Hematopoietic multipotent progenitor cell treated with erythropoietin and hydrocortisone succinate and interleukin-3 and kit ligand, for 6 days (in vitro differentiated cells): Measurements from ENCODE around the gene PDLIM5.

Experiments used
- DNase-seq: peaks from one replicate; pipeline ENCODE4 v3.0.0-alpha.2; 2015

PDLIM5 gene

DNA sequence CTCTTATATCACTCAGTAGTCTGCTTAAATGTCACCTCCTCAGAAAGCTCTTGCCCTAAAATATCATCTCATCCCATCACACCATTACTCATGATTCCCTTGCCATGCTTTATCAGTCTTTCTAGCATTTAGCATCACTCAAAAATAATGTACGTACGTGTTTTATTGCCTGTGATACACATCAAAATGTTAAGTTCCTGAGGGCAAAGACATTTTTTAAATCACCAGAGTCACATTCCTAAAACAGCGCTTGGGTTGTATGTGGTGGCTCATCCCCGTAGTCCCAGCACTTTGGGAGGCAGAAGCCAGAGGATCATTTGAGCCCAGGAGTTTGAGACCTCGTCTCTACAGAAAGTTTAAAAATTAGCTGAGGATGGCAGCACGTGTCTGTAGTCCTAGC is 21.3 kb upstream of the PDLIM5 start:
- no peak for DNase-seq

DNA sequence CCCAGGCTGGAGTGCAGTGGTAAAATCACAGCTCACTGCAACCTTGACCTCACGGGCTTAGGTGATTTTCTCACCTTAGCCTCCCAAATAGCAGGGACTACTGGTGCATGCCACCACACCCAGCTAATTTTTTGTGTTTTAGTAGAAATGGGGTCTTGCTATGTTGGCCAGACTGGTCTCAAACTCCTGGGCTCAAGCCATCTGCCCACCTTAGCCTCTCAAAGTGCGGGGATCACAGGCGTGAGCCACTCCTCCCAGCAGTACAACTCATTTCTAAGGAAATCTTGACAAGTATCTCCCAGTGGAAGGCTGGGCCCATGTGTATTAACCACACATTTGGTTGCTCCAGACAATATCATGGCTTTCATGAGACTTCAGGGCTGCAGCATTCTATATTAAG is 20.4 kb upstream of the PDLIM5 start:
- DNase-seq = no peak

DNA sequence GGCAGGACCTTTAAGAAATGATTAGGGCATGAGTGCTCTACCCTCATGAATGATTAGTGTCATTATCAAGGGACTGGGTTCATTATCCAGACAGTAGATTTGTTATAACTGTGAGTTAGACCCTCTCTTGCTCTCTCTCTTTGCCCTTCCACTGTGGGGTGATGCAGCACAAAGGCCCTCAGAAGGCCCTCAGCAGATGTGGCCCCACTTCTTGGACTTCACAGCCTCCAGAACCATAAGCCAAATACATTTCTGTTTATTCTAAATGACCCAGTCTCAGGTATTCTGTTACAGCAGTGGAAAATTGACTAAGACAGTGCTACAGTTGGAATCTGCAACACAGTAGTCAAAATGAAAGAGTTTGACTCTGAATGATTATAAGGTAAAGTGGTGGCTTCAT is 17.2 kb upstream of the PDLIM5 start:
- DNase-seq = no peak

DNA sequence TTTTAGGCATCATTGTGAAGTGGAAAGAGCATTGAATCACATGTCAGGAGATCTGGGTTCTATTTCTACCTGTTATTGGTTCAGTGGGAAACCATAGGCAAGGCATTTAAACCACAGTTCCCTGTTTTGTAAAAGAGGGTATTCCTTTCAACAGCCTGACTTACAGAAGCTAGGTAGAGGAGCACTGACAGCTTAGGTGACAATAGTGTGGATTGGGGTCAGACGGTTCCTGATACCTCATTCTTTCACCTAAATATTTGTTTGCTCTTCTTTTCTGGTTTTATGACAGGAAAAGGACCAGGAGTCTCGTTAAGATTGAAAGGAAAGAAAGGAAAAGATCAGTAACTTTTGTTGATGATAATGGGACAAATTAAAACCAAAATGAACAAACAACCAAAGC is 15.9 kb upstream of the PDLIM5 start:
- no peak for DNase-seq

DNA sequence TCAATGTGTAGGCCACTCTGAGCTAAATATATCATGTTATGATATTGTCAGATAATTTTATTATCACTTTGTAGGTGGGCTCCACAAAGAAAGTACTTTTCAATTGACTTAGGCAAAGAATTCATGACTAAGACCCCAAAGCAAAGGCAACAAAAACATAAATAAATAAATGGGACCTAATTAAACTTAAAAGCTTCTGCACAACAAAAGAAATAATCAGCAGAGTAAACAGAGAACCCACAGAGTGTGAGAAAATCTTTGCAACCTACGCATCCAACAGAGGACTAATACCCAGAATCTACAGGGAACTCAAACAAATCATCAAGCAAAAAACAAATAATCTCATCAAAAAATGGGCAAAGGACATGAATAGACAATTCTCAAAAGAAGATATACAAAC is 15.2 kb upstream of the PDLIM5 start:
- DNase-seq = no peak

DNA sequence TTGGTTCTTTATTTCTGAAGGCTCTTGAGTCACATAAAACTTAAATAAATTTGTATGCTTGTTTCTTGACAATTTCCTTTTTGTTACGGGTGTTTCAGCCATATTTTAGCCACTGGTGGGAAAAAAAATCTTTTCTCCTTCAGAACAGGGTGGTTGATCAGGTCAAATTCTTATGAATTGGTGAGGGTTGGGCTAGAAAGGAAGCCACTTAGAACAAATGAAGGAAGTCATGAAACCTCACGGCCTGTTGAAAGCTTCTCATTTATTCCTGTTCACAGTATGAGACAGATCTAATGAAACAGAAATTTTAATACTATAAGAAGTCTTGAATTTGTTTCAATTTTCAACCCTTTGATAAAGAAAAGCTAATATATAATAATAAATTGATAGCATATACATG is 12.1 kb upstream of the PDLIM5 start:
- no peak for DNase-seq

DNA sequence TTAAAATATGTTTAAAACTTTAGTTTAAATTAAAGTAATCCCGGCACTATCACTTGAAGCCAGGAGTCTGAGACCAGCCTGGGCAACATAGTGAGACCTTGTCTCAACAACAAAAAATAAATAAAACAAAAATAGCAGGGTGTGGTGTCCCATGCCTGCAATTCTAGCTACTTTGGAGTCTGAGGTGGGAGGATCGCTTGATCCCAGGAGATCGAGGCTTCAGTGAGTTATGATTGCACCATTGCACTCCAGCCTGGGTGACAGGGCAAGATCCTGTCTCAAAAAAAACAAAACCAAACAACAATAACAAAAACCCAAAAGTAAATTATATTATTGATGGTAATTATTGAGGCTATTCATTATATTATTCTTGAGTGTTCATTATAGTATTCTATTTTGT is 9.9 kb upstream of the PDLIM5 start:
- no peak for DNase-seq

DNA sequence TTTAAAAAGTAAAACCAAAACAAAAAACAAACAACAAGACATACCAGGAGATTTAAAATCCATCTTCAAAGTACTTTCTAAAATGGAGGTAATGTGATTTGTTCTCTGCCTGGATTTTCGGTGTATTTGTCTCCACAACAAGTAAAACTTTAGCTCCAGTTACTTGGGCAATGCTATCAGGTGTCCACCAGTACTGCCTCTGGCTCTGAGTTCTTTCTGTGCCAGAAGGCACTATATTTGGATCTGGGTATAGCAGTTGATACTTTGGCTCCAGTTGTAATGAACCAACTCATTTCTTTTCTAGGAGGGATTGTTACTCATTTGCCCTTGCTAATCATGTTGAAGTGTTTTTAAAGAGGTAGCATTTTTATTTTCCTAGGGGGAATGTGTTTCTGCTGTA is 9.5 kb upstream of the PDLIM5 start:
- DNase-seq = no peak

DNA sequence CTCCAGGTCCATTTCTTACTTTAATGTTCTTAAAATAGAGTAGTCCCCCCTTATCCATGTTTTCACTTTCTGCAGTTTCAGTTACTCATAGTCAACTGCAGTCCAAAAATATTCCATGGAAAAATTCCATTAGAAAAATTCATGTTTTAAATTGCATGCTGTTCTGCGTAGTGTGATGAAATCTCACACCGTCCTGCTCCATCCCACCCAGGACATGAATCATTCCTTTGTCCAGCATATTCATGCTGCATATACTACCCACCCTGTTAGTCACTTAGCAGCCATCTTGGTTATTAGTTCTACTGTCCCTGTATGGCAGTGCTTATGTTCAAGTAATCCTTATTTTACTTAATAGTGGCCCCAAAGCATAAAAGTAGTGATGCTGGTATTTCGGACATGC is 5.4 kb upstream of the PDLIM5 start:
- no peak for DNase-seq

DNA sequence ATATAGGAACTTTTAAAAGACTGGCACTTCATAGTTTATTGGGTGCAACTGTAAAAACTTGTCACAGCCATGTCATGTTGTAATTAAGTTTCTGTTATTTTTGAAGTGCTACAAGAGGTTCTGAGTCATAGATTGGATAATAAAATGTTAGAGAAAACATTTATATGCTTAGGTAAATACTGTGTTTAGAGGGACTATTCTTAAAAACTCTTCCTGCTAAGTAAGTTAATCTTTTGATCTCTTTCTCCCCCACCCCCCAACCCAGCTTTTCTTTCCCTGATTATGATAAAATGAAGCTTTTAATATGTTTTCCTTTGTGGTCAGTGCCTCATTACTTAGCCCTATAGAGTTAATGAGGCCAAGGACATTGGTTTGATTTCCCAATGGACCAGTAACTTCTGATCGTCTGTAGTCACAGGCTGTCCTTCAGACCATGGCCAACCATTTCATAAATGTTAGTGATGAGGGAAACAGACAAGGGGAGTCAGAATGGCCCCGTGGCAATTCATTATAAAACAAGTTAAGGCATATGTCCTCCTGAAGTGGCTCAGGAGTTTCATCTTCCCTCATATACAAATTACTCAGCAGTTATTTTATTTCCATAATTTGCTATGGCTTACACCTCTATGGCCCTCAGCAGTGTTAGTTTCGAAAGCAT is 3.9 kb upstream of the PDLIM5 start:
- DNase-seq = no peak

DNA sequence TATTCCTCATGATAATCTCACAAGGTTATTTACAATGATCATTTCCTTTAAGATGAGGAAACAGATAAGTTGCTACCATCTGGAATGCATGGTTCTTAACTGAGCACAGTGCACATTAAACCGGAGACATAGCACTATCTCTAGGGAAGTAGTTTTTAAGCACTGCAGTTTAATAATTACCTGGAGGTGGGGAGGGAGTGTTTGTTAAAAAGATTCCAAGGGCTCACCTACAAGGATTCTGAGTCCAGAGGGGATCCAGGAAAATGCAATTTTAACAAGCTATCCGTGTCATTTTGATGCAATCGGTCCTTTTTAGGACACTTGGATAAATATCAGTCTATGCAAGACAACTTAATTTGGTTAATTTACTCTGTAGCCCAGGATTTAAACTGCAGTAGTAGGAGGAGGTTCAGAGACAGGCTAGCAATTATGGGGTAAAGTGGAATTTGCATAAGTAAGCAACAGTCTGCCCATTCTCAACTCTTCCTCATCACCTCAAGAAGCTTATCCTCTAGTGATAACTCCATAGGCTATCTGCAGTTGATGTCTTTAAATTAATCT is 2.8 kb upstream of the PDLIM5 start:
- DNase-seq = no peak

DNA sequence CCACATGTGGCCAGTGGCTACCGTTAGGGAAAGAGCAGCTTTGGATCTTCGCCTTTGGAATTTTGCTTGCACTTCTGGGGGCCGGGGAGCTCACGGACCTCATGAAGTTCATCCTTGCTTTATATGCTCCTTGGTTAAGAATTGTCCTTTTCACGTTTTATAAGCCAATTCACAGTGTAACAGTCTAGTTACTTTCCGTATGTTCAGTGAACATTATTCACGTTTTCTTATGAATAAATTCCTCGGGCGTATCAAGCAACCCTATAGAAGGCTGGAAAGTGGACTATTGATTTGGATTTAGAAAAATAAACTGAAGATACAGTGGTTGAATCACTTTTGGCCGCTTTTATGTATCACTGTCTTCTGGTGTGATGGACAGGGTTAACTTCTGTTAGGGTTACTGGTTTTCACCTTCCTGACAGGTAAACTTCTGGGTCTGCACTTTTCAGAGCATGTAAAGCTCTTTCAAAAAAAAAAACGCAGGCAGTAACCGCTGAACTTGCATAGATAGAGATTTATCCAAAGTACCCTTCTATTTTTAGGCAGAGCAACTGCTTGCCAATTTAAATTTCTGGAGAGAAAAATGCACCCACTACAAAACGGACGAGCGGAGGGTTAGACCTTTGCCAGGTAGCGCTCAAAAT is 569 bp upstream of the PDLIM5 start:
- no peak for DNase-seq

DNA sequence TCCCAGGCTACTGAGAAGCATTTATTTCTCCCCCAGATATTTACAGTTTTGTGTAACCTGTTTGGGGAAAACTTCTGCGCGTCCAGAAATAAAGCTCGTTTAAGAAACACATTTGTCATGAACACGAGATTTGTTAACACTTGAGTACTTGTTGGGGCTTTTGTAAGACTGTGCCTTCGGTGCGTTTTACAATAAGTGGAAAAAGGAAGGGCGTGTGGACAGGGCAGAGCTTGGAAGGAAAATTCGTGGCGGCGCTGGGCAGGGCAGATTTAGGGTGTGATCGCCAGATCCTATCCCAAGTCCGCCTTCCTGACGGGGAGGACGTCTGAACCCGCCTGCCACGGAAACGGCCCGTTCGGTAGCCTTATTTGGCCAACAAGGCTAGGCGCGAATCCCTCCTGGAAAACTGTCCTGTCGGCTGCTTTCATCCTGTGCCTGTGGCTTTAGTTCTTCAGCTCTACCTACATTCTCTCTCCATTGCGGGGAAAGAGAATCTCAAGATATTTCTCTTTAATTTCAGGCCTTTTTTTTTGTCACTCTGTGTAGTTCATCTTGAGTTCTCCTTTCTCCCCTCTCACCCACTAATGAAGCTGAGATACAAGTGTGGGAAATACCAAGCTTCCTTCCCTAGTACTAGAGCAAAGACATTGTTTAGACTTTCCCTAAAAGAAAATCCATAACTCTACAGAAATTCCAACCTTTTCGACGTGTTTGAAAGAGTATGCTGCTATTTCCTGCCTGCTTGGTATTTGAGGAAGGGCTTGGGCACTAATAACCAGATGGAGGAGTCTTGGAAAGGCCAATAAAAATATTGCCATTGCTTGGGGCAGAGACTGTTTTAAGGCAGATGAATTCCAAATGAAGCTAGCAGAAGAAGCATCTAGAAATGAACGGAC is 982 bp downstream of the PDLIM5 start:
- DNase-seq = peak; percentile 70

DNA sequence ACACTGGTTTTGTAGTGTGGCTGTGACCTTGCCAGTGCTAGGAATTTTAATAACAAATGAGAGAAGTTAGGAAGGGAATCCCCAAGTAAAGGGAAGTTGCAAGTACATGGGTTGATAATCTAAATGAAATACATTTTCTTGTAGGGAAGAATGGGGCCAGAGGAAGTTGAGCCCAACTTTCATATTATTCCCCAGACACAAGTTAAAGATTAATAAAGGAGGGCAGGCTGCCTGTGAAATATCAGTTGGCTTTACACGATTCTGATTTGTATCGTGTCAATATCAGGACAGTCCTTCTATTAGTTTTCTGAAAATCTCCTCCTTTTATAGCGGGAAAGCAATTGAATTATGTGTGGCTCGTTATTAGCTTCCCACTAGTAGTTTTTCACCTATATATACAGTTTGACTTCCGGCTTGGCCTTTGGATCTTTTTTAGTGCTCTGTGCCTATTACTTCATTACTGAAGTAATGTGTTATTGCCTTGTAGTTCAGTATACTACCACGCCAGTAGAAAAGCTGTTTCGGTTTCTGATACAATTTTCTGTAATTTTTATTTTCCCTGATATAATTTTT is 1.7 kb downstream of the PDLIM5 start:
- DNase-seq = no peak

DNA sequence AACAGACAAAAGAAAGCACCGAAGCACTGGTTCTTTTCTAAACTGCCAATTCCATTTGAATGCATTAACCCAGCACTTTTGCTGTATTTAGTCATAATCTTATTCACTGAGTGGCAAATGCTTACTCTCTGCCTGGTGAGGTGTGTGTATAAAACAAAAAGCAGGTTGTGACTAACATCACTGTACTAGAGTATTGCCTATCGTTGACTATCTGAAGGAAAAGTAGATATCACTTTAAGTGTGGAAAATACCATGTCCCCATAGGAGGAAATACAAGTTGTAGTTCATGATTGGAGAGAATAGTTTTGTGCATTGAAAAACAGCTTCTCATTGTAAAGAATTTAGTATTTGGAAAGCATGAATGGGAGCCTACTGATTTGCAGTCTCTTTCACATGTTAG is 2.7 kb downstream of the PDLIM5 start:
- no peak for DNase-seq

DNA sequence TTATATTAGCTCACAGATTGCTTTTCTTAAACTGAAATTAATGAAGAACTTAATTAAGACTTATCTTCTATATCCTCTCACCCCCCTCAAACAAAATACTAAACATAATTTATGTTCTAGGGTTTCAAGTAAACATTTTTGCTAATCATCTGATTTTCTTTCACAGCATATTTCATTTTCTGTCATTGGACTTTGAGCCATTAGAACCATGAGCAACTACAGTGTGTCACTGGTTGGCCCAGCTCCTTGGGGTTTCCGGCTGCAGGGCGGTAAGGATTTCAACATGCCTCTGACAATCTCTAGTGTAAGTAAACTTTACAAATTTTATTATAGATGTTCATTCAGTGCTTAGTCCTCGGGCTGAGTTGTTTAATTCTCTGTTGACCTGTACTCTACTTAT is 3.3 kb downstream of the PDLIM5 start:
- no peak for DNase-seq

DNA sequence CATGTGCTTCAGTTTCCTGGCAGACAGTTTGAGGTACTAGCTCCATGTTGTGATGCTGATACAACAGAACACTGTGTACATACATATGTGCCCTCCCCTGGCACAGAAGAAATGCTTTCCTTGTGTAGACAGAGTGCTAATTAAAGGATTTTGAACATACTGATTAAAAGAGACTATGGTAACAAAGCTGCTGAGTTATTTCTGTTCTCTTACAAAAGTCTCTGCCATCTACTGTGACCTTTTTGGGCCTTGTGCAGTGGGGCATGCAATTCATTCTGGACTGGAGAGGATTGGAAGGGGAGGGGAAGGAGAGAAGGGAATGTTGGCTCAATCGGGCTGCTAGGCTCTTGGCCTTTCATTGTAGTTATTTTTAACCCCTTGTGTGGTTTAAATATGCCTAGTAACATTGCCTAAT is 6.0 kb downstream of the PDLIM5 start:
- DNase-seq = no peak

DNA sequence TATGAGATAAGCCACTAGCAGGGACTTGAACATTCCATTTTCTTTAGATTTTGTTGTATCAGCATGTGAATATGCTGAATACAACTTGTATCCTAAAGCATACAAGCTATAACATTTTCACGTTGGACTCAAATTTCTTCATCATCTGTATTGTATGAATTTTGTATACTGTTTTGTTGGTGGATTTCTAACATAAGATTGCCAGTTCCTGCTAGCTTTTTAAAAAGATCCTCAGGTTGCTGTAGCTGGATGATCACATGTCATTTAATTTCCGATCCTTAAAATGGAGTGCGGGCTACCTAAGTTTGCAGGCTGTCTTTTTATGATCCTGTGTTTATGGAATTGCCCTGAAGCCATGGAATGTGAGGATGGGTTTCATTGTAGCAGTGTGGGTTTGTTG is 6.9 kb downstream of the PDLIM5 start:
- DNase-seq = no peak

DNA sequence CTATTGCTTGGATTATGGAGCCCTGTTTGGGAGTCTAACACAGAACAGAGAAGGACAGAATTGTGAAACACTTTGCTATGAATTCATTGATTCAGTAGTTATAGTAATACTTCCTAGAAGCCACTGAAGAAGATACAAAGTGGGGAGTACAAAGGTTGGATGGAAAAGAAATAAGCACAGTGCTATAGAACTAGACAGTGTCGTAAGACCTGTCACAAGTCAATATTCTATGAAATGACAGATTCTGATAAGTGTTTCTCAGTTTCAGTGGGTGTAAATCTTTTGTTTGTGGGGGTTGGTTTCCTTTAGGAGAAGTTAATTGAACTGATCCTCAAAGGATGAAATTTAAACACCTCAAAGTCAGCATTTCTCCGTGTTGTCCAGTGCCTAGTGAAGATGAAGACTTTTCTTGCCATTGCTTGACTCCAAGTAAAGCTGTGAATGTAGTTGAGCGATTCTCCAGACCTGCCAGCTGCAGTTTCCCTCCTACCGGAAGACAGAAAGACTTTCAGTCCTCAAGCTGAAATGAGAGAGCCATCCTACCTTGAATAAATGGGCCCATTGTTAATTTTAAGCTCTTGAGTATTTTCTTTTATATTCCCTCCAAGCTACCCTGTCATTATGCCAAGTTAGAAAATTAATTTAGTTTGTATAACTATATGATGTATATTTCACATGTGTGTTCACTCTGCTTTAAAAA is 7.9 kb downstream of the PDLIM5 start:
- no peak for DNase-seq

DNA sequence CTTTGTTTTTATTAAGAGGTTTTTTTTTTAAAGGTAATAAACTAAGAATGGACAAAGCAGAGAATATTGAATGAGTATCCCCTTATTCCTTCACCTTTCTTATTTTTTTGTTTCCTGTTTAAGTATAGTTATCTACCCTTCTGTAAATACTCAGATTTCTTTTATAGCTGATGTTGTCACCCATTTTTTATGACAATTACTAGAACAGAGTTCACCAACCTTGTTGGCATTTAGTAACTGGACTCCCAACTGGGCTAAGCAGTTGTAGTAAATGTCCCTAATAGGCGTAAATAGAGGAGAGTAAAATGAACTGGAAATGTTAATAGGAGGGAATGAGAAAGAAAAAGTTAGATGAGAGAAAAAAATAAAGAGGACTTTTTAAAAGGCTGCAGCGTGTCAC is 9.8 kb downstream of the PDLIM5 start:
- no peak for DNase-seq

DNA sequence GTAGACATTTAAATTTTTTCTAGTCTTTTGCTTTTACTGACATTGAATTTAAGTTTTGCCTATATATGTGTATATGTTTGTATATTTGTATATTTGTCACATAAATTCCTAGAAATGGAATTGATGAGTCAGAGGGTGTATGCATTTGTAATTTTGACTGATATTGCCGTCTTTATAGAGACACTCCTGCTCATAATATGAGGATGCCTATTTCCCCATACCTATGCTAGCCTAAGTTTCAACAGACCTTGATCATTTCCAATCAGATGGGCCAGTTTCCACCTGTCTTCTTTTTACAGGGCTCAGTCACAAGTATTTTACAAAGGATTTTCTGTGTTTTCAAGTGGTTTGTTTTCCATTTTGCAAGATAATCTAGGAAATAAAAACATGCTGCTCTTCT is 10.8 kb downstream of the PDLIM5 start:
- no peak for DNase-seq

DNA sequence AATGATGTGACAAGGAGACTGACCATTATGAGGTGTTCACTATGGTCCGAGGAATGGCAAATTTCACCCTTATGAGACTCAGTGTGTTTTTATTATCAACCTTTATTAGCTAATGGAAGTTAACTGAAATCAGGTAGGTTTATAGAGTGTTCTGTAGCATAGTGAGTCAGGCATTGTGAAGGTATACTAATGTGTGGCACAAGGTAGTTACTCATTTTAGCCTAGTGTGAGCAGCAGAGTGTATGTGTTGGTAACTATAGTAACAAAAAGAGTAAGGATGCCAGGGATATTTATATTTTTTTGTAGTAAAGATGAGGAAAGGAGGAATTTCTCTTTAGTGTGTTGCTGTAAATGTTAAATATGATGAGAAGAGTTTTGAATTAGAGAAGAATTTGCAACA is 12.0 kb downstream of the PDLIM5 start:
- DNase-seq = no peak

DNA sequence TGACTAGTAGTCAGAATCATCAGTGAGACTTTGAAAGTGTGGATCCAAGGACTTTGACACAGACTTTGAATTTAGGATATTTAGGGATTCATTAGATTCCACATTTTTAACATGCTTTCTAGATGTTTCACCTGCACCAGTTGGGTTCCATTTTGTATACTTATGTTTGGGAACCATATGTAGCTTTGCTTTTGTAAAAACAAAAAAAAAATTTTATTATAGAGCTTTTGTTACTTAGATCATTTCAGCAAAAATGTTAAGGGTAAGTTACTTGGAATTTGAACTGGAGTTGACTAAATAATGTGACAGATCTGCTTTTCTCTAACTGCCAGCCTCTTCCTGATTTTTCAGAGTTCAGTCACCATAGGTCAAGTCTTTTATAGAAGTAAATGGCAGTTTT is 14.6 kb downstream of the PDLIM5 start:
- DNase-seq = no peak
